Mucosa of descending colon (tissue), 3 donors: ENCODE results near the gene PRKG1. TPM values are rescaled to one million over a fixed set of nuclear protein-coding genes. Genes with fewer than 3 reads are reported as not detected.
"Not testable (repeated sequence)": the region's sequence is repeated elsewhere in the genome, so short reads cannot be mapped to it uniquely, and the experiment has no call there.

Source experiments
- ATAC-seq: fragments of 200-7000 bp; cut with Tn5 transposase; one replicate; pipeline ENCODE4 v1.9.1; 2020; ENCODE audit warnings: mild to moderate bottlenecking, moderate library complexity
- DNase-seq, 3 donors: peaks; one replicate each; pipeline ENCODE4 v3.0.0-alpha.2; 2020
- H3K36me3 ChIP-seq: fragments of 200-600 bp; one replicate; pipeline ENCODE4 v1.8.0; 2021; ENCODE audit warnings: low read depth, mild to moderate bottlenecking
- H3K4me1 ChIP-seq: fragments of 200-600 bp; one replicate; pipeline ENCODE4 v1.8.0; 2021; ENCODE audit warnings: low read depth, mild to moderate bottlenecking
- H3K4me3 ChIP-seq: fragments of 200-600 bp; one replicate; pipeline ENCODE4 v1.8.0; 2021; ENCODE audit warnings: mild to moderate bottlenecking
- H3K9me3 ChIP-seq: fragments of 200-600 bp; one replicate; pipeline ENCODE4 v1.8.0; 2021; ENCODE audit warnings: mild to moderate bottlenecking
- intact Hi-C, 2 donors: fragments of 100-400 bp; cut with DNase I in 1 of 2; cut with micrococcal nuclease in 1 of 2; formaldehyde crosslinking; loops; one replicate each; pipeline versions ENCODE4 v1.11.0 to v1.11.1; 2022; cut with DNase I, micrococcal nuclease
- total RNA-seq, 3 donors: library from RNA; stranded (reverse); fragmentation: NEBNext Ultra II Directional in 2 of 3; extraction: Animal tissue kit (Norgen Biotek cat#: 25700) in 2 of 3; gene quantifications; one replicate each; pipeline versions ENCODE4 v1.2.1 to v1.2.4, GENCODE V29; 2021 to 2023
- TF ChIP-seq, protein P1 (sequence below): fragments of 200-600 bp; IDR thresholded peaks from one replicate; pipeline ENCODE4 v1.8.0; 2022; ENCODE audit warnings: antibody characterized with exemption, mild to moderate bottlenecking
- donor health status: DM: no; HTN: no; CAD: no; lungs with moderate emphysema.
- donor health status: DM: no; HTN: no; CAD: no.
- donor health status: DM: no; HTN: yes; CAD: no.

Gene PRKG1
- total RNA-seq, 3 donors from 2014 or later = 17.1 to 55.6 (median 21.1) TPM

DNA sequence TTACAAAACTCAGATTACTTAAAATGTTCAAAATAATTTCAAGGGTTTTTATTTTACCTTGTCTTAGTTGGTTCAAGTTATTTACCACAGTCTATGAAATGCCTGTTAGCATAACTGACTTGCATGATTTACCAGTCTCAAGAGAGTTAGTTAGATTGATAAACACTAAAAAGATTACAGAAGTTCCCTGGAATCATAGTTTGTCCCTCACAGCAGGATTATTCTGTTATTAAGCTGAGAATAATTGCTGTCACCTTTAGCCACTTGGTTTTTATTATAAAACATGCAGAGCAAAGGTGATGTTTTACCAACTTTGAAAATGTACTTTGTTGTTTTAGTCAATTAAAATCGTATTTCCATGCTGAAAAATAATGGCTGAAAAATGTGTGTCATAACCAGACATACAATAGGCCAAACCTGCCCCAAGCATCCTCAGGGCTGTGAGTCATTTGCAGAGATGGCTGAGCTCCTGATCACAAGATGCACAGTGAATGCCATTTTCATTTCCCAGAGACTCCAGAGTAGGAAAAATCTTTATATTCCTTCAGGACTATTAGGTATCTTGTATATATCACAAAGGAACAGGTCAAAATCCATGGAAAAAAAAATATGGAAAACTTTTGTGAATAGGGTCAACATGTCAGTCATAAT is 1152.0 kb downstream of the PRKG1 start:
- no peaks in the 10 kb centered on the region for H3K4me1 ChIP-seq
- no peaks in the 10 kb centered on the region for H3K36me3 ChIP-seq
- H3K9me3 ChIP-seq = no peaks in the 10 kb centered on the region
- ATAC-seq (no peak), DNase-seq (no peak)
- intact Hi-C loops = no loop called here
- TF ChIP-seq, protein P1, sequence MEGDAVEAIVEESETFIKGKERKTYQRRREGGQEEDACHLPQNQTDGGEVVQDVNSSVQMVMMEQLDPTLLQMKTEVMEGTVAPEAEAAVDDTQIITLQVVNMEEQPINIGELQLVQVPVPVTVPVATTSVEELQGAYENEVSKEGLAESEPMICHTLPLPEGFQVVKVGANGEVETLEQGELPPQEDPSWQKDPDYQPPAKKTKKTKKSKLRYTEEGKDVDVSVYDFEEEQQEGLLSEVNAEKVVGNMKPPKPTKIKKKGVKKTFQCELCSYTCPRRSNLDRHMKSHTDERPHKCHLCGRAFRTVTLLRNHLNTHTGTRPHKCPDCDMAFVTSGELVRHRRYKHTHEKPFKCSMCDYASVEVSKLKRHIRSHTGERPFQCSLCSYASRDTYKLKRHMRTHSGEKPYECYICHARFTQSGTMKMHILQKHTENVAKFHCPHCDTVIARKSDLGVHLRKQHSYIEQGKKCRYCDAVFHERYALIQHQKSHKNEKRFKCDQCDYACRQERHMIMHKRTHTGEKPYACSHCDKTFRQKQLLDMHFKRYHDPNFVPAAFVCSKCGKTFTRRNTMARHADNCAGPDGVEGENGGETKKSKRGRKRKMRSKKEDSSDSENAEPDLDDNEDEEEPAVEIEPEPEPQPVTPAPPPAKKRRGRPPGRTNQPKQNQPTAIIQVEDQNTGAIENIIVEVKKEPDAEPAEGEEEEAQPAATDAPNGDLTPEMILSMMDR = no peak
- H3K4me3 ChIP-seq = no peak overlapping the region

DNA sequence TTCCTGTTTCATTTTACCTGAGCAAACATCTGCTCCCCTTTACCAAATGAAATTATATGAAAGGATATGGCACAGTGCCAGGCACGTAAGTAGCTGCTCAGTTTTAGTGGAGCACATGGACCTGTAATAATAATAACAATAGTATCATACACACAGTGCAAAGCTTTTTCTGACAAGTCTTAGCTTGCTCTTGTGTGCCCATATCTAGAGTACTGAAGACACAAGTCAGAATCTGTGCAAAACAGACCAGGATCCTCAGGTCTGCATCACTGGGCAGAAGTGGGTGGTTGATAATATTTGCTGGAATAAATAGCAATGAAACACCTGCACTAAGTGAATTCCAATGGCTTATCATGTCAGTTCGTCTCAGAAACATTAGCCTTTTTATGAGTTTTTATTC is 1154.3 kb downstream of the PRKG1 start:
- ATAC-seq (no peak), DNase-seq (no peak)
- intact Hi-C loops = no loop called here
- Histone ChIP-seq H3K9me3 (no peaks in the 10 kb centered on the region), H3K4me1 (peaks cover 5% of the 10 kb centered on the region), H3K4me3 (no peak overlapping the region), H3K36me3 (no peaks in the 10 kb centered on the region)
- TF ChIP-seq, protein P1 = no peak

DNA sequence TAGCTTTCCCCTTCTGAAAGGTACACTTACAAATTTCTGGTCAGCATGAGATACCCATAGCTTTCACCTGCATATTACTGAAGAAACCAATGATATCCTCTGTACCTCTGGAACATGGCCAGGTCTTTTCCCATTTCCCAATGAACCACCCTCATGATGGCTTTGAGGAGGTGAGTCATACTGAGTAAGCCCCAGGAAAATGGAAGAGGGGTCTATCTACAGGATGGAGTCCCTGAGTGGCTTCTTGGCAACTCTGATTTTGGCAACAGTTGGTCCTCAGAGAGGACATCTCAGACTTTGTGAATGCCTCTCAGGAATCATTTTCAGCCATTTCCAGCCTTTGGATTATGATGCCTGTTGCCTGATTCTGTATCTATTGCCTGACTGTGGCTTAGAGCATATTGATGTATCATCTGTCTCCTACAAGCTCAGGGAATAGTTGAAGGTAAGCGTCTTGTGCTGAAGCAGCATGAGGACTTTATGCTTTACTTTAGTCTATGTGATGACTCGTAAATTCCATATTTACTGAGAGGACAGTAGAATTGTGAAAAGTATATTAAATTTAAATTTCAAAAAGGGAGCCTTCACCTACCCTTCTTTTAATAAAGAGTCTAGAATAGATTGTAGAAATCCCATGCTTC is 1155.1 kb downstream of the PRKG1 start:
- no peak overlapping the region for H3K4me3 ChIP-seq
- DNase-seq = no peak
- intact Hi-C loops = no loop called here
- ATAC-seq = no peak
- TF ChIP-seq, protein P1 = no peak
- peaks cover 5% of the 10 kb centered on the region for H3K4me1 ChIP-seq
- no peaks in the 10 kb centered on the region for H3K9me3 ChIP-seq
- H3K36me3 ChIP-seq = no peaks in the 10 kb centered on the region

DNA sequence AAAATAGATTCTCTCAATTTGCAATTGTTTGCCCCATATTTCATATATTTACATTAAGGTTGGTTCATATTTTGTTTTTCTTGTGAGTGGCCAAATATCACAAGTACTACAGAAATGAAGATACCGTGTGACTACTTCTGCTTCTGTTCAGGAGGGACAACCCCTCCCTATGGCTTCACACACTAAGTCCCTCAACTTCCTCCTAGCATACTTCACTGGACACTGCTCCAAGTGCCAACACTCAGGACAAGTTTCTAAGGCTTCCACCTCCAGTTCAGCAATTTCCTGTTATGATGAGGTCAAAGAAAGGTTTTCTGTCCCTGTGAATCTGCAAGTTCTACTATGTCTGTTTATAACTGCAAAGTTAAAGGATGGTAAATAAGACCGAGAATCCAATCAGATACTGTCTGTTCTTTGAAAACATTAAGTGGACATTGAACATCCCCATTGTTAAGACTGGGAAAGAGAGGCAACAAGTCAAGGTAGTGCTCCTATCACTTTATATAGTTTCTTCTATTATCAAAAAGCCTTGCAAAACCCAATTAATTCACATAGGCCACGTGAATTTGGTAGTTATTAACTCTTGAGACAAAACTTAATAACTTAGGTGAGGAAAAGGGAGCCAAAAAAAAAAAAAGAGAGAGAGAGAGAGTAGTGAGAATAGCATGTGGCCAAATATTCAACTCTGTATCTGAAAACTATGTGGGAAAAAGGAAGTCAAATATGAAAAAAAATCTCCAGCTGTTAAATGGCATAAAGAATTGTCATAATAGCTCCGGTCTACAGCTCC is 1158.5 kb downstream of the PRKG1 start:
- H3K4me1 ChIP-seq = peaks cover 5% of the 10 kb centered on the region
- no peaks in the 10 kb centered on the region for H3K9me3 ChIP-seq
- intact Hi-C loops = no loop called here
- H3K36me3 ChIP-seq = no peaks in the 10 kb centered on the region
- DNase-seq = peak in 1 of 3 donors; percentile 36
- H3K4me3 ChIP-seq = no peak overlapping the region
- ATAC-seq = peak; percentile 94
- TF ChIP-seq, protein P1 = no peak

DNA sequence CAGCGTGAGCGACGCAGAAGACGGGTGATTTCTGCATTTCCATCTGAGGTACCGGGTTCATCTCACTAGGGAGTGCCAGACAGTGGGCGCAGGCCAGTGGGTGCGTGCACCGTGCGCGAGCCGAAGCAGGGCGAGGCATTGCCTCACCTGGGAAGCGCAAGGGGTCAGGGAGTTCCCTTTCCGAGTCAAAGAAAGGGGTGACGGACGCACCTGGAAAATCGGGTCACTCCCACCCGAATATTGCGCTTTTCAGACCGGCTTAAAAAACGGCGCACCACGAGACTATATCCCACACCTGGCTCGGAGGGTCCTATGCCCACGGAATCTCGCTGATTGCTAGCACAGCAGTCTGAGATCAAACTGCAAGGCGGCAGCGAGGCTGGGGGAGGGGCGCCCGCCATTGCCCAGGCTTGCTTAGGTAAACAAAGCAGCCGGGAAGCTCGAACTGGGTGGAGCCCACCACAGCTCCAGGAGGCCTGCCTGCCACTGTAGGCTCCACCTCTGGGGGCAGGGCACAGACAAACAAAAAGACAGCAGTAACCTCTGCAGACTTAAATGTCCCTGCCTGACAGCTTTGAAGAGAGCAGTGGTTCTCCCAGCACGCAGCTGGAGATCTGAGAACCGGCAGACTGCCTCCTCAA is 1159.2 kb downstream of the PRKG1 start:
- intact Hi-C loops, H3K4me3 ChIP-seq, H3K9me3 ChIP-seq, H3K4me1 ChIP-seq, DNase-seq, H3K36me3 ChIP-seq: not testable (repeated sequence)
- peak; percentile 53 for ATAC-seq
